Activated naive CD4-positive, alpha-beta T cell treated with anti-CD3 and anti-CD28 coated beads for 36 hours (primary cell): Measurements from ENCODE around the gene HDGFL2. TPM values are rescaled to one million over a fixed set of nuclear protein-coding genes. Genes with fewer than 3 reads are reported as not detected.

ENCODE experiments used
- CTCF ChIA-PET: fragments of 350-600 bp; sonication (Branson Sonifier 250); formaldehyde crosslinking; loops from one replicate; lab custom pipeline; 2021; ENCODE audit warnings: antibody characterized with exemption; lab: Charles Lee
- DNase-seq: peaks from one replicate; pipeline ENCODE4 v3.0.0-alpha.2; 2020
- H3K27ac Mint-ChIP-seq: one replicate; pipeline ENCODE4 v1.8.0; 2021; ENCODE audit warnings: mild to moderate bottlenecking, mixed read lengths
- H3K27me3 Mint-ChIP-seq: one replicate; pipeline ENCODE4 v1.8.0; 2021; ENCODE audit warnings: low read depth, mixed read lengths
- H3K36me3 Mint-ChIP-seq: one replicate; pipeline ENCODE4 v1.8.0; 2021; ENCODE audit warnings: low read depth, mixed read lengths
- H3K4me1 Mint-ChIP-seq: one replicate; pipeline ENCODE4 v1.8.0; 2021; ENCODE audit warnings: low read depth, mixed read lengths
- H3K4me3 Mint-ChIP-seq: one replicate; pipeline ENCODE4 v1.8.0; 2021; ENCODE audit warnings: mild to moderate bottlenecking, moderate library complexity, mixed read lengths
- H3K9me3 Mint-ChIP-seq: one replicate; pipeline ENCODE4 v1.8.0; 2021; ENCODE audit warnings: mixed read lengths
- intact Hi-C: fragments of 100-400 bp; cut with micrococcal nuclease; formaldehyde crosslinking; loops from one replicate; pipeline ENCODE4 v1.15.1; 2023
- total RNA-seq, 2 experiments: library from RNA; stranded (reverse); gene quantifications; one replicate each; pipeline ENCODE4 v1.2.3, GENCODE V29; 2021

Gene HDGFL2
- total RNA-seq, 2 experiments from 2014 or later: 43.0 to 43.5 TPM

- intact Hi-C loops: no loop called here
- DNase-seq: no peak
- Mint-ChIP-seq H3K4me3 (no peak overlapping the region), H3K27ac (no peak overlapping the region), H3K9me3 (no peaks in the 10 kb centered on the region), H3K4me1 (no peaks in the 10 kb centered on the region), H3K36me3 (peaks cover 5% of the 10 kb centered on the region), H3K27me3 (no peaks in the 10 kb centered on the region)
- CTCF ChIA-PET: no interaction called here
These were observed 23.7 kb upstream of the HDGFL2 start for GRCh38 chr19:4448147-4448985.

GRCh38 chr19:4449022-4449638 is 23.0 kb upstream of the HDGFL2 start:
- no peaks in the 10 kb centered on the region for H3K9me3 Mint-ChIP-seq
- no peaks in the 10 kb centered on the region for H3K27me3 Mint-ChIP-seq
- no peak overlapping the region for H3K27ac Mint-ChIP-seq
- CTCF ChIA-PET: no interaction called here
- intact Hi-C loops: no loop called here
- no peak overlapping the region for H3K4me3 Mint-ChIP-seq
- no peaks in the 10 kb centered on the region for H3K4me1 Mint-ChIP-seq
- DNase-seq: no peak
- H3K36me3 Mint-ChIP-seq: peaks cover 5% of the 10 kb centered on the region

GRCh38 chr19:4449639-4450028 is 22.5 kb upstream of the HDGFL2 start:
- no peak for DNase-seq
- intact Hi-C loops: no loop called here
- no peaks in the 10 kb centered on the region for H3K9me3 Mint-ChIP-seq
- H3K4me3 Mint-ChIP-seq: no peak overlapping the region
- H3K27ac Mint-ChIP-seq: no peak overlapping the region
- CTCF ChIA-PET: no interaction called here
- peaks cover 5% of the 10 kb centered on the region for H3K36me3 Mint-ChIP-seq
- H3K27me3 Mint-ChIP-seq: no peaks in the 10 kb centered on the region
- H3K4me1 Mint-ChIP-seq: no peaks in the 10 kb centered on the region

GRCh38 chr19:4452230-4452990 is 19.7 kb upstream of the HDGFL2 start:
- peaks cover 5% of the 10 kb centered on the region for H3K36me3 Mint-ChIP-seq
- H3K4me3 Mint-ChIP-seq: no peak overlapping the region
- H3K27ac Mint-ChIP-seq: no peak overlapping the region
- intact Hi-C loops: no loop called here
- no peaks in the 10 kb centered on the region for H3K9me3 Mint-ChIP-seq
- H3K27me3 Mint-ChIP-seq: no peaks in the 10 kb centered on the region
- CTCF ChIA-PET: interaction anchor here (0.6 kb wide), 1 partner anchor 75 kb away, joined by 7 read pairs; no protein-coding TSS in a partner anchor
- no peak for DNase-seq
- peaks cover 10% of the 10 kb centered on the region for H3K4me1 Mint-ChIP-seq

GRCh38 chr19:4453232-4454179 is 18.6 kb upstream of the HDGFL2 start:
- H3K36me3 Mint-ChIP-seq: peaks cover 5% of the 10 kb centered on the region
- H3K4me3 Mint-ChIP-seq: no peak overlapping the region
- no peak overlapping the region for H3K27ac Mint-ChIP-seq
- no peaks in the 10 kb centered on the region for H3K27me3 Mint-ChIP-seq
- intact Hi-C loops: no loop called here
- no peak for DNase-seq
- CTCF ChIA-PET: no interaction called here
- peaks cover 12% of the 10 kb centered on the region for H3K4me1 Mint-ChIP-seq
- H3K9me3 Mint-ChIP-seq: no peaks in the 10 kb centered on the region

GRCh38 chr19:4454747-4455718 is 17.1 kb upstream of the HDGFL2 start:
- no peaks in the 10 kb centered on the region for H3K27me3 Mint-ChIP-seq
- peak overlapping the region; percentile 24 for H3K27ac Mint-ChIP-seq
- CTCF ChIA-PET: no interaction called here
- peaks cover 2% of the 10 kb centered on the region for H3K36me3 Mint-ChIP-seq
- intact Hi-C loops: loop anchor here (5.0 kb wide), 1 partner anchor 337 kb away; the partner anchor contains the start of gene FEM1A
- peaks cover 12% of the 10 kb centered on the region for H3K4me1 Mint-ChIP-seq
- no peak overlapping the region for H3K4me3 Mint-ChIP-seq
- H3K9me3 Mint-ChIP-seq: no peaks in the 10 kb centered on the region
- DNase-seq: no peak

GRCh38 chr19:4455719-4456475 is 16.2 kb upstream of the HDGFL2 start:
- peaks cover 12% of the 10 kb centered on the region for H3K4me1 Mint-ChIP-seq
- peak overlapping the region; percentile 86 for H3K4me3 Mint-ChIP-seq
- CTCF ChIA-PET: interaction anchor here (1.5 kb wide), 1 partner anchor 67 kb away, joined by 3 read pairs; no protein-coding TSS in a partner anchor
- peak overlapping the region; percentile 85 for H3K27ac Mint-ChIP-seq
- DNase-seq: no peak
- no peaks in the 10 kb centered on the region for H3K36me3 Mint-ChIP-seq
- no peaks in the 10 kb centered on the region for H3K9me3 Mint-ChIP-seq
- no peaks in the 10 kb centered on the region for H3K27me3 Mint-ChIP-seq
- intact Hi-C loops: loop anchor here (2.0 to 5.0 kb wide), 2 partner anchors 209 to 336 kb away; partner anchors contain the start of genes FEM1A and YJU2

- CTCF ChIA-PET: interaction anchor here (0.6 to 1.5 kb wide), 2 partner anchors 67 to 654 kb away, joined by 3 read pairs; no protein-coding TSS in a partner anchor
- Mint-ChIP-seq H3K27ac (peak overlapping the region; percentile 85), H3K9me3 (no peaks in the 10 kb centered on the region), H3K4me1 (peaks cover 12% of the 10 kb centered on the region), H3K36me3 (no peaks in the 10 kb centered on the region), H3K4me3 (peak overlapping the region; percentile 86), H3K27me3 (no peaks in the 10 kb centered on the region)
- no peak for DNase-seq
- intact Hi-C loops: loop anchor here (2.0 to 5.0 kb wide), 2 partner anchors 210 to 336 kb away; partner anchors contain the start of genes FEM1A and YJU2
These were observed 15.6 kb upstream of the HDGFL2 start for GRCh38 chr19:4456476-4456842.

- Mint-ChIP-seq H3K4me3 (peak overlapping the region; percentile 86), H3K4me1 (peaks cover 12% of the 10 kb centered on the region), H3K9me3 (no peaks in the 10 kb centered on the region), H3K27ac (peak overlapping the region; percentile 85), H3K27me3 (no peaks in the 10 kb centered on the region), H3K36me3 (no peaks in the 10 kb centered on the region)
- intact Hi-C loops: loop anchor here (1.0 to 5.0 kb wide), 4 partner anchors 14 to 335 kb away; partner anchors contain the start of genes CHAF1A, FEM1A and YJU2
- CTCF ChIA-PET: interaction anchor here (0.6 to 1.5 kb wide), 2 partner anchors 66 to 655 kb away, joined by 3 read pairs; no protein-coding TSS in a partner anchor
- no peak for DNase-seq
These were observed 15.0 kb upstream of the HDGFL2 start for GRCh38 chr19:4456843-4457653.
